GM18507 (cell line): ENCODE results near the gene ZFYVE21.

Source experiments
- DNase-seq: peaks from one replicate; pipeline ENCODE4 v3.0.0; 2011; ENCODE audit warnings: low read depth; ENCODE audit not compliant: insufficient read length; ENCODE audit errors: extremely low spot score
- FAIRE-seq: peaks from 2 replicates; lab custom pipeline; 2011; peaks lifted over from hg19 to GRCh38; lab: Jason Lieb, UNC

The ZFYVE21 gene

GRCh38 chr14:103715052-103716000, at the start of gene ZFYVE21, which contains the start of gene XRCC3:
TSS of gene ZFYVE21 (plus strand) at chr14:103715810. CDS start at chr14:103715842, 32 bp downstream.
TSS of gene XRCC3 (minus strand) at chr14:103715451. CDS start at chr14:103711087, 4,364 bp downstream.
- peak; percentile 100 for FAIRE-seq
- DNase-seq = peak; percentile 100

DNA sequence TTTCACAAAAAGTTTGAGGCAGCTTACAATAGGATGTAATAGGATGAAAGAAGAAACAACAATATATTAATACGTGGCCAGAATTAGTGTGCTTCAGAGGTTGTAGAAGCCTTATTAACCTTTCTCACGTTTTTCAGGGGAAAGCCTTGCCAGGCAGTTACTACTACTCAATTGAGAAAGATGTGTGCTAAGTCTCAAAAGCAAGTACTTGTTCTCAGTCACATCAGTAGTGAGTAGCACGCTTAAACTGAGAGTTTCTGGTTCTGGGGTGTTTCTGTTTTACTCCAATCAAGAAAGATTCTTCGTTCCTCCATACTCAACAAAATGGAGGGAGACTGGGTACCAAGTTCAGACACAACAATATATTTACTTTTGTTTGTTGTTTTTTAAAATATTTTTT, 47.9 kb upstream of the ZFYVE21 start:
- DNase-seq = no peak
- FAIRE-seq = no peak

GRCh38 chr14:103668117-103668516, 47.5 kb upstream of the ZFYVE21 start:
- FAIRE-seq (no peak), DNase-seq (no peak)

- no peak for FAIRE-seq
These were observed 46.2 kb upstream of the ZFYVE21 start for GRCh38 chr14:103669370-103669769.

DNA sequence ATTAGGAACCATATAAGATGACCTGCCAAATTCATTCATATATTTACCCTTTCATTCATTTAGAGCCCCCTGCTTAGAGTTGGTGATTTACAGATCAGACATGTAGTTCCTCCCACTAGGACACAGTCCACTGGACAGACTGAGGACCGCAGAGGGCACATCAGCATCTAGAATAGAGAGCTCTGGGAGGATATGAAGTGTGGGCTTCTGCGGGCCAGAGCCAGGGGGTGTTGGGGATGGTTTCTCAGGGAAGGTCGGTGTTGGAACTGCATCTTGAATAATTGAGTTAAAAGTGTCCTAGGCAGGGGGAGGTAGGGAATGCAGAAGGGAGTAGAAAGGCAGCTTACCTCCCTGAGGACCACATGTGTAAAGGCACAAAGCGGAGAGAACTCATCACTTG, 43.7 kb upstream of the ZFYVE21 start:
- FAIRE-seq = no peak

More at GRCh38 chr14:103669370-103669769, 46.2 kb upstream of the ZFYVE21 start:
- no peak for DNase-seq

GRCh38 chr14:103675957-103676356, 39.7 kb upstream of the ZFYVE21 start:
- DNase-seq = no peak
- no peak for FAIRE-seq

More for the DNA sequence above, 43.7 kb upstream of the ZFYVE21 start:
- DNase-seq = no peak

DNA sequence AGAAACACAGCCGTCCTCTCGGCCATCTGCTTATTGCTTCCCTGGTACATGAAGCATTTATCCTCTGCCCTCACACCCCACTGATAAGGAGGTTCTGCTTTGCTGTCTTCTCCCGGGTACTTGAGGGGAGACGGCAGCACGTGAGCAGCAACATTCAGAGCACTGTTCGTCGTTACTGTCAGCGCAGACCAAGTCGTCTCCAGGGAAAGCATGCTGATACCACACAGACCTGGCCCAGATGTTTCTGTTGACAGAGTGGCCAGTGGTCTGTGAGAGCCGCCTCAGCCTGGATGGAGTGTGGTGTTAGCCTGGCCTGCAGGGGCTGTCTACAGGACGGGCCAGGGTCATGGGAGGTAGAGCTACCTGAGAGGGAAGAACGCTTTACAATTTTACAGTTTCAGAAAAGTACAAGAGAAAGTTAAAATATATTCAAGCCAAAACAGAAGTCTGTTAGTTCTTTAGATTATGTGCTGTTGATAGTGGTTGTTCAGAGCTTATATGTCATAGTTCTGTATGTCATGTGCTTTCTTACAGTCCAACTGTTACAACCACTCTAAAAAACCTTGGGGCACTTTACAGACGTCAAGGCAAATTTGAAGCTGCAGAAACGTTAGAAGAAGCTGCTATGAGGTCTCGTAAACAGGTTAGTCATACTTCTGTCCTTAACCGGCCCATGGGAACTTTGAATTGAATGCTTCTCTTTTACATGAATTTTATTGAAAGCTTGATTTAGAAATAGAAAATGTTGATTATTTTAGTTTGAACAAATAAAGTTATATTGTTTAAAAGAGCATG, 38.5 kb upstream of the ZFYVE21 start:
- FAIRE-seq (no peak), DNase-seq (no peak)

GRCh38 chr14:103679351-103679750, 36.3 kb upstream of the ZFYVE21 start:
- DNase-seq (peak; percentile 64), FAIRE-seq (peak; percentile 85)

GRCh38 chr14:103680491-103681231, 34.9 kb upstream of the ZFYVE21 start:
- FAIRE-seq (no peak), DNase-seq (no peak)

DNA sequence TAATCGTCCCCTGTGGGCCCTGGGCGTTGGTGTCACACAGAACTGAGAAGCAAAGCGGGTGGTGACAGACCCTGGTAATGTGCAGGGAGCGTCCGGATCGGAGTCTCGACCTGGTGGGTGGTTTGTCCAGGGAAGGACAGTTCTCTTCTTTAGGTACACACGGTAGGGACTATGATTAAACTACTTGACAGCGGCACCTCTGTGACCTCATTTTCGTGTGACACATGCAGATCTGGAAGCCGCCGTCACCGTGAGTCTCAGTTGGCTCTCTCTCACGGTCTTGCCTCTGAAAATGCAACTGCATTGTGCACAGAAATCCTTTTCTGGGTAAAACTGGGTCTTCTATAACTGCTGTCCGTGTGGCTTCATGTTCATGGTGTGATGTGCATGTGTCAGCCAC, 32.5 kb upstream of the ZFYVE21 start:
- FAIRE-seq (no peak), DNase-seq (no peak)

DNA sequence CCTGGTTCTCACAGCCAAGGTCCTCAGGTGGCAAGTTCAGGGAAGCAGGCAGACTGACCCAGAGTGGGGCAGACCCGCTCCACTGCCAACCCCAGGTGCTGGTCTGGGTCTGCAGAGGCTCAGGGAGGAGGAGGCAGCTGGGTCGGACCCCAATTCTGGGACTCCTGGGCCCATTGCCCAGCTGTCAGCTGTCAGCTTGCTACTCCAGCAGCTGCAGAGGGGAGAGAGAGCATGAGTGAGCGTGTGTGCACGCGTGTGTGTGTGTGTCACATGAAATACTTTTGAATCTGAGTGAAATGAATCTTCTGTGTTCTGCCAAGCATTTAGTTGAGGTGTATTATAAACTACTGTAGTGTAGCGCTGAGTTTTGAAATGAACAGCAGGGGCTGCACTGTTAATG, 31.1 kb upstream of the ZFYVE21 start:
- no peak for FAIRE-seq
- DNase-seq = no peak

DNA sequence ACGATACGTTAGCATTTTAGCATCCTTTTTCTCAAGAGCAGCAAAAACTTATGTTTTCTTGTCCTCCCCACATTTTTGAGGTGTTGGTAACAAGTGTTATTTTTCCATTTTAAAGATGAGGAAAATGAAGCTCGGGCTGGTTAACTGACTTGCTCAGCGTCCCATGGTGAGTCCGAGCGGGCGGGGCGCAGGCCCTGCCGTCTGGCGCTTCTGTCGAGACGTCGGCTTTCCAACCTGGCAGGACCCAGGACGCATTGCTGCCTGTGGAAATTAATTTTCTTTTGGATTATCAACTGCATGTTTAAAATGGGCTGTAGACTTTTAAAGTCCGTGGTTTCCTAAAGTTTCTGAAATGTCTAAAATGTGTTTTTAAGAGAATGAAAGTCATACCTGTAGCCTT, 30.7 kb upstream of the ZFYVE21 start:
- FAIRE-seq = no peak
- DNase-seq = no peak

DNA sequence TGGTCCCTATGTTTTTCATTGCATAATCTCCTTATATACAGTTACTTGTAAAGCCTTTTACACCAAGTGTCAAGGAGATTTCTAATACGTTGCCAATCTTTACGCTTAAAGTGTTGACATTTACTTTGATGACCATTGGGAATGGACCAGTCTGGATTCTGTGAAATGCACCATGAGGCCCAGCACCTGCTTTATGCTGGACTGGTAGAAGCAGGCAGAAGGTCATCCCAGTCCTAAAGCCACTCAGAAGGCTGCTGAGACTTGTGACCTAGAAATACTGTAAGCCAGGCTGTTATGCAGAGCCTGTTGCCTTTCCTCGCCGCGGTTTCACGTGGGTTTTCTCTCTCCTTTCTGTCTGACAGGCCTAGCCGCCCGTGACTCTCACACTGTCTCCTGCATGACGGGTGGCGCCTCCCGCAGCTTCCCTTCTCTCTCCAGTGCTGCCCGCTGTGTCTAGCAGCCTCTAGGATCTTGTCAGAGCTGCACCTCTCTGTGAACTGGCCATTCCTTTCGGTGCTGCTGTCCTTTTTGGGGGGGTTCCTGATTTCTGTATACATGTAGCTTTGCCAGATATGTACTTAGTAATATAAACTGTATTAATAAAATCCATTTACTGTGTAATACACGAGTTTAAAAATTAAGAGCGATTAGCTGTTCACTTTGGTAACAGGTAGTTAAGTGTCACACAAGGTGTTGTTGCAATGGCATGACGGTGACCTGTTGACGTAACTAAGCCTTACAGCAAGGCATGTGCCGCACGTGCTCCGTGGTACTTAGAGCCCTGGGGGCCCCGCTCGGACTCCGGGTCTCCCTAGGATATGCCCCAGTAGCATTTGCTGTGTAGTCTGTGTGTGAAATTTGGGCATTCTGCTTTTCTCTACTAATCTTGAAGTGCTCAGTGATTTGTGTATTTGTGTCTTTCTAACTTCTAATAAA, 30.1 kb upstream of the ZFYVE21 start:
- FAIRE-seq (no peak), DNase-seq (no peak)

DNA sequence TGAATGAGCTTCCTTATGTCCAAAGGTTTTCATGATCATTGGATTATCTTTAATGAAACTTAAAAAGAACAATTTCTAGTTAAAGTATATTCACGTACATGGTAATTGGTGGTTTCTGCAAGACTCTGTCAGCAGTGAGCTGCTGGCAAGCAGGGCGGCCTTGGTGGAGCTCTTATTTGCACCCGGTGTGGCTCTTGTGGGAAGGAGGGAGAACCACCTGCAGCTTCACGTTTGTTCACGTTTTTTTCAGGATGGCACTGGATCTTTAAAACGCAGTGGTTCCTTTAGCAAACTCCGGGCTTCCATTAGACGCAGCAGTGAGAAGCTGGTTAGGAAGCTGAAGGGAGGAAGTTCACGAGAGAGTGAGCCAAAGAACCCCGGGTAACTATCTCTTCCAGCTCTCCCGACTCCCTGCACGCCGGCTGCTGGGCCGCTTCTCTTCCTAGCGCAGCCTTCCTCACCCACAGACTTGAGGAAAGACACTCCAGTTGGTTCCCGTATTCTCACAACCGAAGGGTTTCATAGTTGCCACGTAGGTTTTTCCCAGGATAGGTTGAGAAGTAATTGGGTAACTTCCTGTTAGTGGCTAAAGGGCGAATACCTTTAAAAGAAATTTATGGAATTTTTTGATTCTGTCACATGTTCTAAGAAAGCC, 28.7 kb upstream of the ZFYVE21 start:
- DNase-seq = no peak
- FAIRE-seq = no peak

DNA sequence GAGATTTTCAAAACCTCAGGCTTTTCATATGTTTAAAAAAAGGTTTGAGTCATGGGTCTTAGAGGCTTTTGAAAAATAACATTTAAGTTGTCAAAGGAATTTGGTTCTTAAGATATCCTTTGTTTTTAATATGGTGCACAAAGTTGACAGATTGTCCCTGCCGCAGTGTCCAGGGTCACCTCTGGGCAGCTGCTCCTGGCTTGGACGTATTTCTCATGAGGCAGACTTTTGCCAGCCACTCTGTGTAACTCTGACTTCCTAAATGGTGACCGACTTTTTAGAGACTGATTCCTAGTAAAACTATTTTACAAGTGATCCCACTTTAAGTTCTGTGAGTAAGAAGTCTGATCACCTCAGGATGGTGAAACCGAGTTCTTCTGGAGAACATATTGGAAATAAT, 27.9 kb upstream of the ZFYVE21 start:
- FAIRE-seq (no peak), DNase-seq (no peak)

- no peak for FAIRE-seq
These were observed 27.2 kb upstream of the ZFYVE21 start for GRCh38 chr14:103688441-103688840.

GRCh38 chr14:103688906-103689902, 26.4 kb upstream of the ZFYVE21 start:
- peak; percentile 65 for DNase-seq
- peak; percentile 93 for FAIRE-seq

More at GRCh38 chr14:103688441-103688840, 27.2 kb upstream of the ZFYVE21 start:
- DNase-seq = no peak
